BLaER1 treated with 17β-estradiol and CSF1 and Interleukin-3, amounts not matched to agents 10 nM and 100 nM (cell line): Measurements from ENCODE around the gene COL26A1.
"Not testable (repeated sequence)": the region's sequence is repeated elsewhere in the genome, so short reads cannot be mapped to it uniquely, and the experiment has no call there.

Experiments
- H3K27ac ChIP-seq, 11 experiments: shearing (Covaris generic); formaldehyde crosslinking; 2 replicates each; pipeline ENCODE4 v1.8.1; 2022
- H3K27me3 ChIP-seq, 11 experiments: shearing (Covaris generic); formaldehyde crosslinking; 2 replicates each; pipeline ENCODE4 v1.8.1; 2022
- H3K36me3 ChIP-seq, 11 experiments: shearing (Covaris generic); formaldehyde crosslinking; 2 replicates each; pipeline ENCODE4 v1.8.1; 2022
- H3K4me1 ChIP-seq, 10 experiments: shearing (Covaris generic); formaldehyde crosslinking; 2 replicates each; pipeline ENCODE4 v1.8.1; 2022
- H3K4me2 ChIP-seq, 11 experiments: shearing (Covaris generic); formaldehyde crosslinking; 2 replicates each; pipeline ENCODE4 v1.8.1; 2022
- H3K4me3 ChIP-seq, 10 experiments: shearing (Covaris generic); formaldehyde crosslinking; 2 replicates each; pipeline ENCODE4 v1.8.1; 2022
- H3K9ac ChIP-seq, 11 experiments: shearing (Covaris generic); formaldehyde crosslinking; 2 replicates each; pipeline ENCODE4 v1.8.1; 2022
- H3K9me3 ChIP-seq, 11 experiments: shearing (Covaris generic); formaldehyde crosslinking; replicated peaks in 1 of 11; 2 replicates each; pipeline ENCODE4 v1.8.1; 2022
- H4K20me1 ChIP-seq, 11 experiments: shearing (Covaris generic); formaldehyde crosslinking; 2 replicates each; pipeline ENCODE4 v1.8.1; 2022
- Cebpa-rat ChIP-seq, 11 experiments: shearing (Covaris generic); IDR thresholded peaks; 2 replicates each; pipeline ENCODE4 v1.8.1; 2022

Gene COL26A1

GRCh38 chr7:101604331-101604933, 241.8 kb downstream of the COL26A1 start:
- Histone ChIP-seq H3K9ac (no peak overlapping the region), H3K4me2 (no peak overlapping the region), H3K4me1 (peaks cover 0 to 11% (median 0%) of the 10 kb centered on the region in 10 experiments; a peak in 5 of 20 replicates), H3K36me3 (no peaks in the 10 kb centered on the region), H3K27me3 (no peaks in the 10 kb centered on the region), H4K20me1 (no peaks in the 10 kb centered on the region), H3K4me3 (no peak overlapping the region), H3K27ac (no peak overlapping the region), H3K9me3 (no peaks in the 10 kb centered on the region)
- TF ChIP-seq Cebpa-rat (IDR thresholded peaks at IDR 0.05) = no peak

- H3K27ac ChIP-seq, H3K36me3 ChIP-seq, H3K4me3 ChIP-seq, H3K9me3 ChIP-seq, H4K20me1 ChIP-seq, H3K4me2 ChIP-seq, H3K27me3 ChIP-seq: not testable (repeated sequence)
- peak overlapping the region in 1 of 11 experiments; percentile 23; a peak in 2 of 22 replicates for H3K9ac ChIP-seq
- peaks cover 0 to 11% (median 0%) of the 10 kb centered on the region in 10 experiments; a peak in 5 of 20 replicates for H3K4me1 ChIP-seq
Measured at GRCh38 chr7:101604934-101605332, 242.3 kb downstream of the COL26A1 start.

- no peaks in the 10 kb centered on the region for H3K27me3 ChIP-seq
- no peak overlapping the region for H3K4me3 ChIP-seq
- no peaks in the 10 kb centered on the region for H3K9me3 ChIP-seq
- H3K9ac ChIP-seq = peak overlapping the region in 2 of 11 experiments; percentile 0 to 23; a peak in 2 of 22 replicates
- no peaks in the 10 kb centered on the region for H4K20me1 ChIP-seq
- peaks cover 0 to 11% (median 0%) of the 10 kb centered on the region in 10 experiments; a peak in 5 of 20 replicates for H3K4me1 ChIP-seq
- H3K36me3 ChIP-seq = no peaks in the 10 kb centered on the region
- H3K27ac ChIP-seq = no peak overlapping the region
- TF ChIP-seq Cebpa-rat (IDR thresholded peaks at IDR 0.05) = no peak
- H3K4me2 ChIP-seq = no peak overlapping the region; a peak in 1 of 22 replicates
Measured at GRCh38 chr7:101605611-101606497, 243.2 kb downstream of the COL26A1 start.

DNA sequence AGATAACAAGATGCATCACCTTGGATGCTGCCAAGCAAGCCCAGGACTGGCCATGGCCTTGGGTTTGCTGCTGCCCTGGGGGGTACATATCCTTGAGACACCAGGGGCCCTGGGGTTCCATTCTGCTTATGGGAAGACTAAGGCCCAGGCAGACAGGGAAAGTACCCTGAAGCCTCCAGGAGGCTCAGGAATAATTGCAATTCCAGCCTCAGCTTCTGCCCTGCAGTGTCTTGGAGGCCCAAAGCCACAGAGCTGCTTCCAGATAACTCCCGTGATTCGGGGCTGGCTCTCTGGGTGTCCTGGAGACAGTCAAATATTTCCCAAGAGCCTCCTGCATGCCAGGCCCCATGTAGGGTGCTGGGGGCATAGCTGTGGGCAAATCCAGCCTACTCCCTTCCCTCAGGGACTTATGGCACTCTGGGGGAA, 243.8 kb downstream of the COL26A1 start:
- no peaks in the 10 kb centered on the region for H3K9me3 ChIP-seq
- no peaks in the 10 kb centered on the region for H4K20me1 ChIP-seq
- TF ChIP-seq Cebpa-rat (IDR thresholded peaks at IDR 0.05) = no peak
- no peak overlapping the region for H3K27ac ChIP-seq
- H3K4me2 ChIP-seq = no peak overlapping the region
- H3K27me3 ChIP-seq = no peaks in the 10 kb centered on the region
- H3K9ac ChIP-seq = no peak overlapping the region
- peaks cover 0 to 11% (median 0%) of the 10 kb centered on the region in 10 experiments; a peak in 5 of 20 replicates for H3K4me1 ChIP-seq
- H3K36me3 ChIP-seq = no peaks in the 10 kb centered on the region
- no peak overlapping the region for H3K4me3 ChIP-seq
